ENCODE data around the gene ANK3.

Gene ANK3

GRCh38 chr10:60197206-60197605, 192.5 kb downstream of the ANK3 start:
- H3K9ac ChIP-seq (ENCODE audit: low read depth in 1 of 2, low read length in 2 of 2) = no peak overlapping the region
- H3K9me3 ChIP-seq (ENCODE audit: control insufficient read depth in 2 of 2, low read length in 2 of 2) = no peaks in the 10 kb centered on the region
- H3K36me3 ChIP-seq (ENCODE audit: control insufficient read depth in 2 of 2, insufficient read depth in 2 of 2, low read length in 2 of 2) = peaks cover 4 to 9% of the 10 kb centered on the region in 2 donors

GRCh38 chr10:60194421-60194820, 195.3 kb downstream of the ANK3 start:
- Histone ChIP-seq H3K27me3 (ENCODE audit: control insufficient read depth in 2 of 2, insufficient read depth in 2 of 2, low read length in 2 of 2) (no peaks in the 10 kb centered on the region), H3K36me3 (ENCODE audit: control insufficient read depth in 2 of 2, insufficient read depth in 2 of 2, low read length in 2 of 2) (peaks cover 4 to 9% of the 10 kb centered on the region in 2 donors), H3K9ac (ENCODE audit: low read depth in 1 of 2, low read length in 2 of 2) (no peak overlapping the region), H3K9me3 (ENCODE audit: control insufficient read depth in 2 of 2, low read length in 2 of 2) (no peaks in the 10 kb centered on the region), H3K4me3 (ENCODE audit: low read length in 2 of 2) (no peak overlapping the region), H3K27ac (ENCODE audit: low read depth in 2 of 2, low read length in 2 of 2) (no peak overlapping the region), H3K4me1 (ENCODE audit: control insufficient read depth in 2 of 2, insufficient read depth in 2 of 2, low read length in 2 of 2) (no peaks in the 10 kb centered on the region)

More at GRCh38 chr10:60197206-60197605, 192.5 kb downstream of the ANK3 start:
- H3K27ac ChIP-seq (ENCODE audit: low read depth in 2 of 2, low read length in 2 of 2) = no peak overlapping the region
- no peak overlapping the region for H3K4me3 ChIP-seq (ENCODE audit: low read length in 2 of 2)
- no peaks in the 10 kb centered on the region for H3K27me3 ChIP-seq (ENCODE audit: control insufficient read depth in 2 of 2, insufficient read depth in 2 of 2, low read length in 2 of 2)
- no peaks in the 10 kb centered on the region for H3K4me1 ChIP-seq (ENCODE audit: control insufficient read depth in 2 of 2, insufficient read depth in 2 of 2, low read length in 2 of 2)

- H3K9ac ChIP-seq (ENCODE audit: low read depth in 1 of 2, low read length in 2 of 2) = no peak overlapping the region
- H3K36me3 ChIP-seq (ENCODE audit: control insufficient read depth in 2 of 2, insufficient read depth in 2 of 2, low read length in 2 of 2) = peaks cover 4 to 9% of the 10 kb centered on the region in 2 donors
- H3K27ac ChIP-seq (ENCODE audit: low read depth in 2 of 2, low read length in 2 of 2) = no peak overlapping the region
- no peaks in the 10 kb centered on the region for H3K27me3 ChIP-seq (ENCODE audit: control insufficient read depth in 2 of 2, insufficient read depth in 2 of 2, low read length in 2 of 2)
- H3K4me1 ChIP-seq (ENCODE audit: control insufficient read depth in 2 of 2, insufficient read depth in 2 of 2, low read length in 2 of 2) = no peaks in the 10 kb centered on the region
- H3K4me3 ChIP-seq (ENCODE audit: low read length in 2 of 2) = no peak overlapping the region
- no peaks in the 10 kb centered on the region for H3K9me3 ChIP-seq (ENCODE audit: control insufficient read depth in 2 of 2, low read length in 2 of 2)
Measured at GRCh38 chr10:60192946-60193345, 196.7 kb downstream of the ANK3 start.

- H3K27ac ChIP-seq (ENCODE audit: low read depth in 2 of 2, low read length in 2 of 2) = no peak overlapping the region
- no peaks in the 10 kb centered on the region for H3K9me3 ChIP-seq (ENCODE audit: control insufficient read depth in 2 of 2, low read length in 2 of 2)
- H3K9ac ChIP-seq (ENCODE audit: low read depth in 1 of 2, low read length in 2 of 2) = no peak overlapping the region
- peaks cover 0 to 3% of the 10 kb centered on the region in 2 donors for H3K4me1 ChIP-seq (ENCODE audit: control insufficient read depth in 2 of 2, insufficient read depth in 2 of 2, low read length in 2 of 2)
- no peaks in the 10 kb centered on the region for H3K27me3 ChIP-seq (ENCODE audit: control insufficient read depth in 2 of 2, insufficient read depth in 2 of 2, low read length in 2 of 2)
- H3K4me3 ChIP-seq (ENCODE audit: low read length in 2 of 2) = no peak overlapping the region
- peaks cover 0 to 6% of the 10 kb centered on the region in 2 donors for H3K36me3 ChIP-seq (ENCODE audit: control insufficient read depth in 2 of 2, insufficient read depth in 2 of 2, low read length in 2 of 2)
Measured at GRCh38 chr10:60189861-60190475, 199.7 kb downstream of the ANK3 start.

GRCh38 chr10:60188548-60188947, 201.1 kb downstream of the ANK3 start:
- Histone ChIP-seq H3K4me1 (ENCODE audit: control insufficient read depth in 2 of 2, insufficient read depth in 2 of 2, low read length in 2 of 2) (peaks cover 0 to 3% of the 10 kb centered on the region in 2 donors), H3K9me3 (ENCODE audit: control insufficient read depth in 2 of 2, low read length in 2 of 2) (no peaks in the 10 kb centered on the region), H3K9ac (ENCODE audit: low read depth in 1 of 2, low read length in 2 of 2) (no peak overlapping the region), H3K27ac (ENCODE audit: low read depth in 2 of 2, low read length in 2 of 2) (no peak overlapping the region), H3K27me3 (ENCODE audit: control insufficient read depth in 2 of 2, insufficient read depth in 2 of 2, low read length in 2 of 2) (no peaks in the 10 kb centered on the region), H3K4me3 (ENCODE audit: low read length in 2 of 2) (no peak overlapping the region), H3K36me3 (ENCODE audit: control insufficient read depth in 2 of 2, insufficient read depth in 2 of 2, low read length in 2 of 2) (peaks cover 0 to 6% of the 10 kb centered on the region in 2 donors)

- H3K9me3 ChIP-seq (ENCODE audit: control insufficient read depth in 2 of 2, low read length in 2 of 2) = no peaks in the 10 kb centered on the region
- no peak overlapping the region for H3K27ac ChIP-seq (ENCODE audit: low read depth in 2 of 2, low read length in 2 of 2)
- no peaks in the 10 kb centered on the region for H3K27me3 ChIP-seq (ENCODE audit: control insufficient read depth in 2 of 2, insufficient read depth in 2 of 2, low read length in 2 of 2)
- H3K9ac ChIP-seq (ENCODE audit: low read depth in 1 of 2, low read length in 2 of 2) = no peak overlapping the region
- H3K36me3 ChIP-seq (ENCODE audit: control insufficient read depth in 2 of 2, insufficient read depth in 2 of 2, low read length in 2 of 2) = peaks cover 0 to 3% of the 10 kb centered on the region in 2 donors
- peaks cover 0 to 3% of the 10 kb centered on the region in 2 donors for H3K4me1 ChIP-seq (ENCODE audit: control insufficient read depth in 2 of 2, insufficient read depth in 2 of 2, low read length in 2 of 2)
- no peak overlapping the region for H3K4me3 ChIP-seq (ENCODE audit: low read length in 2 of 2)
Measured at GRCh38 chr10:60187691-60188090, 202.0 kb downstream of the ANK3 start.

GRCh38 chr10:60186315-60187071, 203.2 kb downstream of the ANK3 start:
- Histone ChIP-seq H3K9me3 (ENCODE audit: control insufficient read depth in 2 of 2, low read length in 2 of 2) (no peaks in the 10 kb centered on the region), H3K27me3 (ENCODE audit: control insufficient read depth in 2 of 2, insufficient read depth in 2 of 2, low read length in 2 of 2) (no peaks in the 10 kb centered on the region), H3K36me3 (ENCODE audit: control insufficient read depth in 2 of 2, insufficient read depth in 2 of 2, low read length in 2 of 2) (no peaks in the 10 kb centered on the region), H3K27ac (ENCODE audit: low read depth in 2 of 2, low read length in 2 of 2) (no peak overlapping the region), H3K9ac (ENCODE audit: low read depth in 1 of 2, low read length in 2 of 2) (no peak overlapping the region), H3K4me3 (ENCODE audit: low read length in 2 of 2) (no peak overlapping the region), H3K4me1 (ENCODE audit: control insufficient read depth in 2 of 2, insufficient read depth in 2 of 2, low read length in 2 of 2) (peaks cover 0 to 3% of the 10 kb centered on the region in 2 donors)

GRCh38 chr10:60185421-60185820, 204.3 kb downstream of the ANK3 start:
- H3K9ac ChIP-seq (ENCODE audit: low read depth in 1 of 2, low read length in 2 of 2) = no peak overlapping the region
- no peak overlapping the region for H3K4me3 ChIP-seq (ENCODE audit: low read length in 2 of 2)
- H3K4me1 ChIP-seq (ENCODE audit: control insufficient read depth in 2 of 2, insufficient read depth in 2 of 2, low read length in 2 of 2) = peaks cover 0 to 3% of the 10 kb centered on the region in 2 donors
- no peaks in the 10 kb centered on the region for H3K9me3 ChIP-seq (ENCODE audit: control insufficient read depth in 2 of 2, low read length in 2 of 2)
- no peaks in the 10 kb centered on the region for H3K27me3 ChIP-seq (ENCODE audit: control insufficient read depth in 2 of 2, insufficient read depth in 2 of 2, low read length in 2 of 2)
- no peaks in the 10 kb centered on the region for H3K36me3 ChIP-seq (ENCODE audit: control insufficient read depth in 2 of 2, insufficient read depth in 2 of 2, low read length in 2 of 2)
- no peak overlapping the region for H3K27ac ChIP-seq (ENCODE audit: low read depth in 2 of 2, low read length in 2 of 2)

GRCh38 chr10:60182691-60183090, 207.0 kb downstream of the ANK3 start:
- H3K4me1 ChIP-seq (ENCODE audit: control insufficient read depth in 2 of 2, insufficient read depth in 2 of 2, low read length in 2 of 2) = peaks cover 0 to 3% of the 10 kb centered on the region in 2 donors
- H3K9ac ChIP-seq (ENCODE audit: low read depth in 1 of 2, low read length in 2 of 2) = no peak overlapping the region
- no peaks in the 10 kb centered on the region for H3K27me3 ChIP-seq (ENCODE audit: control insufficient read depth in 2 of 2, insufficient read depth in 2 of 2, low read length in 2 of 2)
- H3K4me3 ChIP-seq (ENCODE audit: low read length in 2 of 2) = no peak overlapping the region
- no peaks in the 10 kb centered on the region for H3K9me3 ChIP-seq (ENCODE audit: control insufficient read depth in 2 of 2, low read length in 2 of 2)
- no peak overlapping the region for H3K27ac ChIP-seq (ENCODE audit: low read depth in 2 of 2, low read length in 2 of 2)
- no peaks in the 10 kb centered on the region for H3K36me3 ChIP-seq (ENCODE audit: control insufficient read depth in 2 of 2, insufficient read depth in 2 of 2, low read length in 2 of 2)

GRCh38 chr10:60176925-60177324, 212.8 kb downstream of the ANK3 start:
- Histone ChIP-seq H3K27me3 (ENCODE audit: control insufficient read depth in 2 of 2, insufficient read depth in 2 of 2, low read length in 2 of 2) (no peaks in the 10 kb centered on the region), H3K9ac (ENCODE audit: low read depth in 1 of 2, low read length in 2 of 2) (no peak overlapping the region), H3K9me3 (ENCODE audit: control insufficient read depth in 2 of 2, low read length in 2 of 2) (no peaks in the 10 kb centered on the region), H3K4me3 (ENCODE audit: low read length in 2 of 2) (no peak overlapping the region), H3K36me3 (ENCODE audit: control insufficient read depth in 2 of 2, insufficient read depth in 2 of 2, low read length in 2 of 2) (peaks cover 0 to 3% of the 10 kb centered on the region in 2 donors), H3K4me1 (ENCODE audit: control insufficient read depth in 2 of 2, insufficient read depth in 2 of 2, low read length in 2 of 2) (peaks cover 0 to 2% of the 10 kb centered on the region in 2 donors), H3K27ac (ENCODE audit: low read depth in 2 of 2, low read length in 2 of 2) (no peak overlapping the region)
